HEK293 (cell line): ENCODE measurements around the gene COG3.
A peak's percentile ranks its signal among the peaks of the same experiment; 100 is the strongest.

ENCODE experiments used
- AEBP2 ChIP-seq: fragments of 450-650 bp; formaldehyde crosslinking; IDR thresholded peaks from 2 replicates; pipeline ENCODE4 v1.5.1; 2016; ENCODE audit warnings: missing biosample characterization, missing genetic modification characterization, borderline replicate concordance
- BCL11B ChIP-seq: fragments of 450-650 bp; formaldehyde crosslinking; IDR thresholded peaks from 2 replicates; pipeline ENCODE4 v1.5.1; 2016; ENCODE audit warnings: low read depth, missing biosample characterization, missing genetic modification characterization
- CTCF ChIP-seq: fragments of 450-650 bp; formaldehyde crosslinking; IDR thresholded peaks from 2 replicates; pipeline ENCODE4 v1.5.1; 2016; ENCODE audit warnings: missing biosample characterization, missing genetic modification characterization
- ELK4 ChIP-seq: IDR thresholded peaks from 2 replicates; pipeline ENCODE4 v1.6.1; 2011; ENCODE audit warnings: mild to moderate bottlenecking, low read depth, low read length, borderline replicate concordance
- MYNN ChIP-seq: fragments of 450-650 bp; formaldehyde crosslinking; IDR thresholded peaks from 2 replicates; pipeline ENCODE4 v1.5.1; 2016; ENCODE audit warnings: missing biosample characterization, missing genetic modification characterization, borderline replicate concordance
- PATZ1 ChIP-seq: fragments of 450-650 bp; formaldehyde crosslinking; IDR thresholded peaks from 2 replicates; pipeline ENCODE4 v1.5.1; 2016; ENCODE audit warnings: missing biosample characterization, missing genetic modification characterization
- SP3 ChIP-seq: fragments of 450-650 bp; formaldehyde crosslinking; IDR thresholded peaks from 2 replicates; pipeline ENCODE4 v1.5.1; 2016; ENCODE audit warnings: missing biosample characterization, missing genetic modification characterization
- TCF7L2 ChIP-seq: IDR thresholded peaks from 2 replicates; pipeline ENCODE4 v1.6.1; 2011; ENCODE audit warnings: low read depth, mild to moderate bottlenecking, inconsistent platforms, low read length, moderate library complexity, borderline replicate concordance
- ZBTB26 ChIP-seq: fragments of 450-650 bp; formaldehyde crosslinking; optimal IDR thresholded peaks from 2 replicates; pipeline ENCODE3; 2016; ENCODE audit warnings: missing biosample characterization, mild to moderate bottlenecking, missing genetic modification characterization
- ZBTB6 ChIP-seq: fragments of 450-650 bp; formaldehyde crosslinking; IDR thresholded peaks from 2 replicates; pipeline ENCODE4 v1.5.1; 2017; ENCODE audit warnings: missing biosample characterization, missing genetic modification characterization
- ZEB2 ChIP-seq: fragments of 450-650 bp; formaldehyde crosslinking; IDR thresholded peaks from 2 replicates; pipeline ENCODE4 v1.5.1; 2016; ENCODE audit warnings: missing biosample characterization, missing genetic modification characterization
- ZIC2 ChIP-seq: fragments of 450-650 bp; formaldehyde crosslinking; IDR thresholded peaks from 2 replicates; pipeline ENCODE4 v1.5.1; 2016; ENCODE audit warnings: missing biosample characterization, missing genetic modification characterization
- ZNF140 ChIP-seq: fragments of 450-650 bp; formaldehyde crosslinking; IDR thresholded peaks from 2 replicates; pipeline ENCODE4 v1.5.1; 2016; ENCODE audit warnings: missing biosample characterization, missing genetic modification characterization
- ZNF148 ChIP-seq: fragments of 450-650 bp; formaldehyde crosslinking; IDR thresholded peaks from 2 replicates; pipeline ENCODE4 v1.5.0; 2017; ENCODE audit warnings: missing biosample characterization, missing genetic modification characterization, borderline replicate concordance
- ZNF23 ChIP-seq: fragments of 450-650 bp; formaldehyde crosslinking; IDR thresholded peaks from 2 replicates; pipeline ENCODE4 v1.5.1; 2016; ENCODE audit warnings: missing biosample characterization, missing genetic modification characterization, borderline replicate concordance
- ZNF292 ChIP-seq: fragments of 450-650 bp; formaldehyde crosslinking; IDR thresholded peaks from 2 replicates; pipeline ENCODE4 v1.5.1; 2016; ENCODE audit warnings: low read depth, missing biosample characterization, missing genetic modification characterization, borderline replicate concordance
- ZNF362 ChIP-seq: fragments of 450-650 bp; formaldehyde crosslinking; IDR thresholded peaks from 2 replicates; pipeline ENCODE4 v1.5.1; 2016; ENCODE audit warnings: missing biosample characterization, missing genetic modification characterization
- ZNF366 ChIP-seq: fragments of 450-650 bp; formaldehyde crosslinking; conservative IDR thresholded peaks from 2 replicates; pipeline ENCODE4 v1.5.1; 2016; ENCODE audit warnings: missing biosample characterization, missing genetic modification characterization
- ZNF423 ChIP-seq: fragments of 450-650 bp; formaldehyde crosslinking; IDR thresholded peaks from 2 replicates; pipeline ENCODE4 v1.5.1; 2016; ENCODE audit warnings: missing biosample characterization, missing genetic modification characterization
- ZNF488 ChIP-seq: fragments of 450-650 bp; formaldehyde crosslinking; IDR thresholded peaks from 2 replicates; pipeline ENCODE4 v1.5.1; 2016; ENCODE audit warnings: missing biosample characterization, missing genetic modification characterization
- ZNF658 ChIP-seq: fragments of 450-650 bp; formaldehyde crosslinking; IDR thresholded peaks from 2 replicates; pipeline ENCODE4; 2016; ENCODE audit warnings: missing biosample characterization, missing genetic modification characterization
- ZNF777 ChIP-seq: fragments of 450-650 bp; formaldehyde crosslinking; IDR thresholded peaks from 2 replicates; pipeline ENCODE4 v1.5.1; 2017; ENCODE audit warnings: missing biosample characterization, missing genetic modification characterization, borderline replicate concordance
- ZSCAN16 ChIP-seq: fragments of 450-650 bp; formaldehyde crosslinking; IDR thresholded peaks from 2 replicates; pipeline ENCODE4 v1.5.1; 2016; ENCODE audit warnings: missing biosample characterization, missing genetic modification characterization

Gene COG3

GRCh38 chr13:45439781-45440462, 24.8 kb upstream of the COG3 start (continued):
- no peak for TF ChIP-seq ELK4
- TF ChIP-seq ZNF488, result no peak
- TF ChIP-seq ZSCAN16 (tag by site-specific recombination), result no peak
- 0 out of 2 replicates have a peak, but pooled peaks have one; percentile 29 for TF ChIP-seq PATZ1 (tag by site-specific recombination)
- TF ChIP-seq ZNF23 (tag by site-specific recombination), result no peak
- TF ChIP-seq ZNF148 (tag by site-specific recombination), result no peak
- no peak for TF ChIP-seq AEBP2
- peak; percentile 8; the same call in 1 of the 2 replicates for TF ChIP-seq ZIC2
- no peak for TF ChIP-seq BCL11B (tag by site-specific recombination)
- TF ChIP-seq ZEB2 (tag by site-specific recombination), result no peak
- TF ChIP-seq ZNF140 (tag by site-specific recombination), result no peak
- no peak for TF ChIP-seq ZNF777 (tag by site-specific recombination)
- TF ChIP-seq TCF7L2, result no peak
- TF ChIP-seq ZNF292 (tag by site-specific recombination), result no peak
- peak; percentile 70; the same call in 1 of the 2 replicates for TF ChIP-seq ZNF362 (tag by site-specific recombination)
- no peak for TF ChIP-seq SP3 (tag by site-specific recombination)
- peak; percentile 10 for TF ChIP-seq ZBTB26
- no peak for TF ChIP-seq ZBTB6 (tag by site-specific recombination)
- TF ChIP-seq ZNF658 (tag by site-specific recombination), result no peak
- peak; percentile 87 for TF ChIP-seq ZNF366
- no peak for TF ChIP-seq CTCF (tag by site-specific recombination)
- no peak for TF ChIP-seq ZNF423 (tag by site-specific recombination)
- TF ChIP-seq MYNN, result no peak
